LNCaP clone FGC (cell line): ENCODE data around the gene NR4A3.

ENCODE experiments used
- DNase-seq: peaks from one replicate; pipeline ENCODE4 v3.0.0-alpha.2; 2011; ENCODE audit warnings: low read depth
- H3K4me3 ChIP-seq: 2 replicates; pipeline ENCODE4 v1.5.1; 2011; ENCODE audit warnings: mild to moderate bottlenecking, low read depth, low read length, control low read depth
- TF ChIP-seq, protein P1 (sequence below): IDR thresholded peaks from 2 replicates; pipeline ENCODE4 v1.5.1; 2012; ENCODE audit warnings: mild to moderate bottlenecking; ENCODE audit not compliant: control insufficient read depth, insufficient read depth; ENCODE audit errors: extremely low read depth

Gene NR4A3

DNA sequence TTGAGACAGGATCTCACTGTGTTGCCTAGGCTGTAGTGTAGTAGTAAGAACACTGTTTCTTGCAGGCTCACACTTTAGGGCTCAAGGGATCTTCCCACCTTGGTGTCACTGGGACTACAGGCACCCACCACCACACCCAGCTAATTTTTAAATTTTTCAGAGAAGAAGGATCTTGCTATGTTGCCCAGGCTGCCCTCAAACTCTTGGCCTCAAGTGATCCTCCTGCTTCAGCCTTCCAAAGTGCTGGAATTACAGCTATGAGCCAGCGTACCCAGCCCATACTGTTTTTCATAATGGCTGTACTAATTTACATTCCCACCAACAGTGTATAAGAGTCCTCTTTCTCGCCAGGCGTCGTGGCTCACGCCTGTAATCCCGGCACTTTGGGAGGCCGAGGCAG lies 89.9 kb downstream of the NR4A3 start:
- TF ChIP-seq, protein P1, sequence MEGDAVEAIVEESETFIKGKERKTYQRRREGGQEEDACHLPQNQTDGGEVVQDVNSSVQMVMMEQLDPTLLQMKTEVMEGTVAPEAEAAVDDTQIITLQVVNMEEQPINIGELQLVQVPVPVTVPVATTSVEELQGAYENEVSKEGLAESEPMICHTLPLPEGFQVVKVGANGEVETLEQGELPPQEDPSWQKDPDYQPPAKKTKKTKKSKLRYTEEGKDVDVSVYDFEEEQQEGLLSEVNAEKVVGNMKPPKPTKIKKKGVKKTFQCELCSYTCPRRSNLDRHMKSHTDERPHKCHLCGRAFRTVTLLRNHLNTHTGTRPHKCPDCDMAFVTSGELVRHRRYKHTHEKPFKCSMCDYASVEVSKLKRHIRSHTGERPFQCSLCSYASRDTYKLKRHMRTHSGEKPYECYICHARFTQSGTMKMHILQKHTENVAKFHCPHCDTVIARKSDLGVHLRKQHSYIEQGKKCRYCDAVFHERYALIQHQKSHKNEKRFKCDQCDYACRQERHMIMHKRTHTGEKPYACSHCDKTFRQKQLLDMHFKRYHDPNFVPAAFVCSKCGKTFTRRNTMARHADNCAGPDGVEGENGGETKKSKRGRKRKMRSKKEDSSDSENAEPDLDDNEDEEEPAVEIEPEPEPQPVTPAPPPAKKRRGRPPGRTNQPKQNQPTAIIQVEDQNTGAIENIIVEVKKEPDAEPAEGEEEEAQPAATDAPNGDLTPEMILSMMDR: no peak
- no peak overlapping the region for H3K4me3 ChIP-seq
- DNase-seq: no peak
